Hypothalamus (tissue), 51 donors: ENCODE results near the gene PHF19.
A peak's percentile ranks its signal among the peaks of the same experiment; 100 is the strongest.

Experiments used
- DNase-seq, 51 donors: peaks; one replicate each; lab custom pipeline; 2025; lab: John Stamatoyannopoulos, UW

The PHF19 gene

GRCh38 chr9:120892748-120893610, 16.0 kb upstream of the PHF19 start:
- DNase-seq: no peak

GRCh38 chr9:120891884-120892747, 15.1 kb upstream of the PHF19 start:
- DNase-seq: no peak

GRCh38 chr9:120891245-120891883, 14.4 kb upstream of the PHF19 start:
- no peak for DNase-seq

- no peak for DNase-seq
Observed at GRCh38 chr9:120890320-120891244, 13.6 kb upstream of the PHF19 start.

GRCh38 chr9:120889606-120890271, 12.8 kb upstream of the PHF19 start:
- DNase-seq: no peak

GRCh38 chr9:120888626-120889025, 11.6 kb upstream of the PHF19 start:
- no peak for DNase-seq

- DNase-seq: no peak
Observed at GRCh38 chr9:120886490-120886967, 9.5 kb upstream of the PHF19 start.

GRCh38 chr9:120885958-120886357, 9.0 kb upstream of the PHF19 start:
- no peak for DNase-seq

GRCh38 chr9:120885457-120885856, 8.5 kb upstream of the PHF19 start:
- DNase-seq: no peak

GRCh38 chr9:120883608-120883996, 6.6 kb upstream of the PHF19 start:
- DNase-seq: no peak

GRCh38 chr9:120882935-120883607, 6.1 kb upstream of the PHF19 start:
- DNase-seq: no peak

GRCh38 chr9:120879446-120879845, 2.5 kb upstream of the PHF19 start:
- no peak for DNase-seq

- DNase-seq: no peak
Observed at GRCh38 chr9:120878188-120879130, 1.5 kb upstream of the PHF19 start.

- DNase-seq: peak in 47 of 51 donors; percentile 29 to 84 (median 56)
Observed at GRCh38 chr9:120877276-120878034, 467 bp upstream of the PHF19 start.

- DNase-seq: peak; percentile 5 to 88 (median 69)
Observed at GRCh38 chr9:120875954-120876841, 790 bp downstream of the PHF19 start.

- DNase-seq: no peak
Observed at GRCh38 chr9:120875643-120875953, 1.4 kb downstream of the PHF19 start.
